Measurements from ENCODE around the gene CDH3. TPM values are rescaled to one million over a fixed set of nuclear protein-coding genes. Genes with fewer than 3 reads are reported as not detected.

Gene CDH3
- total RNA-seq, 1 donor from 2014 or later = 14.1 TPM

- Histone ChIP-seq H3K9ac (ENCODE audit: low read length) (no peak overlapping the region), H3K4me1 (ENCODE audit: insufficient read depth, low read length) (peaks cover 22% of the 10 kb centered on the region), H3K27ac (ENCODE audit: low read depth, low read length) (no peak overlapping the region), H3K4me3 (ENCODE audit: insufficient read depth, low read depth, low read length) (no peak overlapping the region), H3K9me3 (ENCODE audit: insufficient read depth, low read depth, low read length) (no peaks in the 10 kb centered on the region), H2AFZ (ENCODE audit: low read depth, low read length) (no peak overlapping the region), H3K79me2 (ENCODE audit: insufficient read depth, low read length) (no peaks in the 10 kb centered on the region), H3K4me2 (ENCODE audit: low read length) (peak overlapping the region; percentile 42), H3K27me3 (ENCODE audit: insufficient read depth, low read length) (peaks cover 2% of the 10 kb centered on the region), H3K36me3 (ENCODE audit: insufficient read depth, low read length) (no peaks in the 10 kb centered on the region), H4K20me1 (ENCODE audit: insufficient read depth, low read length) (no peaks in the 10 kb centered on the region)
- H3K36me3 Mint-ChIP-seq (ENCODE audit: low read depth, unreplicated experiment) = no peaks in the 10 kb centered on the region
- H3K4me1 Mint-ChIP-seq (ENCODE audit: low read depth, unreplicated experiment) = peaks cover 32% of the 10 kb centered on the region
- FAIRE-seq = peak; percentile 5
- peak overlapping the region; percentile 94 for H3K27ac Mint-ChIP-seq (ENCODE audit: unreplicated experiment)
- no peaks in the 10 kb centered on the region for H3K27me3 Mint-ChIP-seq (ENCODE audit: low read depth, unreplicated experiment)
- no peak for TF ChIP-seq EZH2 (IDR thresholded peaks at IDR 0.05; ENCODE audit: insufficient read depth, low read length)
- no peak for TF ChIP-seq CTCF (IDR thresholded peaks at IDR 0.05; ENCODE audit: insufficient read depth, low read depth, low read length)
- no peaks in the 10 kb centered on the region for H3K9me3 Mint-ChIP-seq (ENCODE audit: unreplicated experiment)
- no peak overlapping the region for H3K4me3 Mint-ChIP-seq (ENCODE audit: unreplicated experiment)
- no peak for DNase-seq (ENCODE audit: low read depth)
These were observed 13.9 kb downstream of the CDH3 start for GRCh38 chr16:68658974-68659360.

DNA sequence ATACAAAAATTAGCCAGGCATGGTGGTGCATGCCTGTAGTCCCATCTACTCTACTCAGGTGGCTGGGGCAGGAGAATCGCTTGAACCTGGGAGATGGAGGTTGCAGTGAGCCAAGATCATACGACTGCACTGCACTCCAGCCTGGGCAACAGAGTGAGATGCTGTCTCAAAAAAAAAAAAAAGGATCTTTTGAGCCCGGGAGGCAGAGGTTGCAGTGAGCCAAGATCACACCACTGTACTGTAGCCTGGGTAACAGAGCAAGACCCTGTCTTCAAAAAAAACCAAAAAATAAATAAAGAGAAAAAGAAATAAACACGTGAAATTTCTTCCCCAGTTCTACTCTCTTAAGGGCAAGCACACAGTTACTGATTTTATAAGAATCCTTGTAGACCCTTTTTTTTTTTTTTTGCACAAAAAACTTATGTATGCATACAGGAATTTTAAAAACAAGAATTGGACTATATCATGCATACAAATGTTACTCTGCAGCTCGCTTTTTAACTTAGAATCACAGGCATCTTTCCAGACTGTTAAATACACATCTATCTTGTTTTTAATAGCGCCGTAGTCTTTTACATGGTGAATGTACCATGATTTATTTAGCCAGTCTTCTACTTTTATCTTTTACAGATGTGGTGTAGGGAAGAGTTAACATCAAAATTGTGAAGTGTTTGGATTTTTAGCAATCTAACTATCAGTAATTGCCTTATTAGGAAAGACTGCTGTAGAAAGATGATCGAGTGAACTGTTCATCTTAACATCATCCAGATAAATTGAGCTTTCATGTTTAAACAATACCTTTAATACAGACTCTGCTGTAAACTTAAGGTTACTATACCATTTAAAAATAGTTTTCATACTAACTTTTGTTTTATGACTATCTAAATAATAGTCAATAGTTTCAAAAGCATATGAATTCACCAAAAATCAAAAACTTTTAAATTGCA lies 14.6 kb downstream of the CDH3 start:
- Histone ChIP-seq H3K79me2 (ENCODE audit: insufficient read depth, low read length) (no peaks in the 10 kb centered on the region), H3K9me3 (ENCODE audit: insufficient read depth, low read depth, low read length) (no peaks in the 10 kb centered on the region), H3K27ac (ENCODE audit: low read depth, low read length) (no peak overlapping the region), H3K27me3 (ENCODE audit: insufficient read depth, low read length) (peaks cover 2% of the 10 kb centered on the region), H3K4me2 (ENCODE audit: low read length) (peak overlapping the region; percentile 42), H4K20me1 (ENCODE audit: insufficient read depth, low read length) (no peaks in the 10 kb centered on the region), H3K4me1 (ENCODE audit: insufficient read depth, low read length) (peaks cover 26% of the 10 kb centered on the region), H3K4me3 (ENCODE audit: insufficient read depth, low read depth, low read length) (no peak overlapping the region), H3K36me3 (ENCODE audit: insufficient read depth, low read length) (no peaks in the 10 kb centered on the region), H2AFZ (ENCODE audit: low read depth, low read length) (no peak overlapping the region), H3K9ac (ENCODE audit: low read length) (no peak overlapping the region)
- H3K27me3 Mint-ChIP-seq (ENCODE audit: low read depth, unreplicated experiment) = no peaks in the 10 kb centered on the region
- H3K4me3 Mint-ChIP-seq (ENCODE audit: unreplicated experiment) = peak overlapping the region; percentile 30
- H3K9me3 Mint-ChIP-seq (ENCODE audit: unreplicated experiment) = no peaks in the 10 kb centered on the region
- TF ChIP-seq CTCF (IDR thresholded peaks at IDR 0.05; ENCODE audit: insufficient read depth, low read depth, low read length) = no peak
- no peak for TF ChIP-seq EZH2 (IDR thresholded peaks at IDR 0.05; ENCODE audit: insufficient read depth, low read length)
- peaks cover 36% of the 10 kb centered on the region for H3K4me1 Mint-ChIP-seq (ENCODE audit: low read depth, unreplicated experiment)
- H3K27ac Mint-ChIP-seq (ENCODE audit: unreplicated experiment) = peak overlapping the region; percentile 94
- DNase-seq (ENCODE audit: low read depth) (no peak), FAIRE-seq (no peak)
- H3K36me3 Mint-ChIP-seq (ENCODE audit: low read depth, unreplicated experiment) = no peaks in the 10 kb centered on the region

GRCh38 chr16:68660359-68660795 lies 15.3 kb downstream of the CDH3 start:
- TF ChIP-seq CTCF (IDR thresholded peaks at IDR 0.05; ENCODE audit: insufficient read depth, low read depth, low read length) (no peak), EZH2 (IDR thresholded peaks at IDR 0.05; ENCODE audit: insufficient read depth, low read length) (no peak)
- Histone ChIP-seq H3K27me3 (ENCODE audit: insufficient read depth, low read length) (peaks cover 2% of the 10 kb centered on the region), H3K27ac (ENCODE audit: low read depth, low read length) (no peak overlapping the region), H3K4me3 (ENCODE audit: insufficient read depth, low read depth, low read length) (no peak overlapping the region), H4K20me1 (ENCODE audit: insufficient read depth, low read length) (no peaks in the 10 kb centered on the region), H3K79me2 (ENCODE audit: insufficient read depth, low read length) (no peaks in the 10 kb centered on the region), H3K9me3 (ENCODE audit: insufficient read depth, low read depth, low read length) (no peaks in the 10 kb centered on the region), H3K9ac (ENCODE audit: low read length) (no peak overlapping the region), H3K36me3 (ENCODE audit: insufficient read depth, low read length) (no peaks in the 10 kb centered on the region), H3K4me1 (ENCODE audit: insufficient read depth, low read length) (peaks cover 28% of the 10 kb centered on the region), H2AFZ (ENCODE audit: low read depth, low read length) (no peak overlapping the region), H3K4me2 (ENCODE audit: low read length) (peak overlapping the region; percentile 38)
- H3K27me3 Mint-ChIP-seq (ENCODE audit: low read depth, unreplicated experiment) = no peaks in the 10 kb centered on the region
- H3K9me3 Mint-ChIP-seq (ENCODE audit: unreplicated experiment) = no peaks in the 10 kb centered on the region
- DNase-seq (ENCODE audit: low read depth) (peak; percentile 51), FAIRE-seq (peak; percentile 13)
- no peaks in the 10 kb centered on the region for H3K36me3 Mint-ChIP-seq (ENCODE audit: low read depth, unreplicated experiment)
- peak overlapping the region; percentile 55 for H3K27ac Mint-ChIP-seq (ENCODE audit: unreplicated experiment)
- H3K4me3 Mint-ChIP-seq (ENCODE audit: unreplicated experiment) = no peak overlapping the region
- H3K4me1 Mint-ChIP-seq (ENCODE audit: low read depth, unreplicated experiment) = peaks cover 36% of the 10 kb centered on the region
